Brain microvascular endothelial cell (primary cell): ENCODE data around the gene C11orf21.

Experiments used
- DNase-seq: peaks from one replicate; pipeline ENCODE4 v3.0.0-alpha.2; 2020
- H3K27ac ChIP-seq: fragments of 250-450 bp; sonication (Bioruptor Pico); 2 replicates; pipeline ENCODE4 v1.5.1; 2020; ENCODE audit warnings: mild to moderate bottlenecking, moderate library complexity
- H3K27me3 ChIP-seq: fragments of 250-450 bp; sonication (Bioruptor Pico); replicated peaks from 2 replicates; pipeline ENCODE4 v1.5.1; 2020; ENCODE audit warnings: mild to moderate bottlenecking
- H3K36me3 ChIP-seq: fragments of 250-450 bp; sonication (Bioruptor Pico); replicated peaks from 2 replicates; pipeline ENCODE4 v1.5.1; 2020; ENCODE audit warnings: mild to moderate bottlenecking
- H3K4me3 ChIP-seq: 2 replicates; pipeline ENCODE4 v1.5.1; 2011; ENCODE audit warnings: low read depth, mild to moderate bottlenecking, control low read depth, low read length, moderate library complexity
- CTCF ChIP-seq: IDR thresholded peaks from 2 replicates; pipeline ENCODE4 v1.5.1; 2011; ENCODE audit warnings: low read depth, mild to moderate bottlenecking, moderate library complexity, low read length, control low read depth, inconsistent platforms; ENCODE audit errors: missing control alignments
- in situ Hi-C: cut with HindIII; loops from 2 replicates; pipeline ENCODE4 v1.10.0; 2017; ENCODE audit warnings: low sequenced_read_pairs, low pct_ligation_motif_present

Gene C11orf21

GRCh38 chr11:2307501-2308331 is 6.0 kb upstream of the C11orf21 start:
- TF ChIP-seq CTCF = no peak
- Histone ChIP-seq H3K27me3 (no peaks in the 10 kb centered on the region), H3K36me3 (no peaks in the 10 kb centered on the region), H3K27ac (no peak overlapping the region), H3K4me3 (no peak overlapping the region)
- no peak for DNase-seq
- in situ Hi-C loops = no loop called here

GRCh38 chr11:2306877-2307500 is 5.3 kb upstream of the C11orf21 start:
- Histone ChIP-seq H3K27ac (no peak overlapping the region), H3K36me3 (no peaks in the 10 kb centered on the region), H3K4me3 (no peak overlapping the region), H3K27me3 (no peaks in the 10 kb centered on the region)
- DNase-seq = no peak
- TF ChIP-seq CTCF = no peak
- in situ Hi-C loops = no loop called here

GRCh38 chr11:2306452-2306823 is 4.7 kb upstream of the C11orf21 start:
- Histone ChIP-seq H3K27me3 (no peaks in the 10 kb centered on the region), H3K36me3 (no peaks in the 10 kb centered on the region), H3K27ac (no peak overlapping the region), H3K4me3 (no peak overlapping the region)
- no peak for DNase-seq
- in situ Hi-C loops = no loop called here
- TF ChIP-seq CTCF = no peak

GRCh38 chr11:2305788-2306451 is 4.2 kb upstream of the C11orf21 start:
- no peak for TF ChIP-seq CTCF
- DNase-seq = no peak
- in situ Hi-C loops = no loop called here
- H3K27me3 ChIP-seq = no peaks in the 10 kb centered on the region
- no peak overlapping the region for H3K4me3 ChIP-seq
- no peak overlapping the region for H3K27ac ChIP-seq
- no peaks in the 10 kb centered on the region for H3K36me3 ChIP-seq

- in situ Hi-C loops = no loop called here
- no peaks in the 10 kb centered on the region for H3K36me3 ChIP-seq
- no peak overlapping the region for H3K27ac ChIP-seq
- peak; percentile 67 for DNase-seq
- TF ChIP-seq CTCF = peak; percentile 96
- H3K27me3 ChIP-seq = no peaks in the 10 kb centered on the region
- H3K4me3 ChIP-seq = no peak overlapping the region
These were observed 3.5 kb upstream of the C11orf21 start for GRCh38 chr11:2305140-2305778.
